NCI-H2196 treated with DMSO at 0.1 percent for 48 hours (cell line): ENCODE results near the gene MAPK4.
"Not testable (repeated sequence)": the region's sequence is repeated elsewhere in the genome, so short reads cannot be mapped to it uniquely, and the experiment has no call there.

ENCODE experiments used
- DNase-seq: peaks from one replicate; lab custom pipeline; 2025; ENCODE audit not compliant: unreplicated experiment; lab: John Stamatoyannopoulos, UW

MAPK4 gene

DNA sequence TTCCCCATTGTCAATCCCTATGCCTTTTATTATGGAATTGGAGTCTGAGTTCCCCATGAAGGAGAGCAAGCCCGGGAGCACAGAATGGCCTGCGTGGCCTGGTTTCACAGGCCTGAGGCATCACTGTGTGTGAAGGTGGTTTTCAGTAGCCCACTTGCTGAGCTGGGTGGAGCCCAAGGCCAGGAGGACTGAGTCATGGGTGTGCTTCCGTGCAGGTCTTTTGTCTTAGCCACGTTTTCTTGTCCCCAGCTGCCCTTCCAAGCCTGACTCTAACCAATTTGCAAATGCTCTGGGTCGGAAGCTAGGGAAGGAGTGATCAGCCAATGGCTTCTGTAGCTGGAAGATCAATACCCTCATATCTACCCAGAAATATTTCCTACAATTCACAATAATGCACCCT is 119.2 kb downstream of the MAPK4 start:
- no peak for DNase-seq

GRCh38 chr18:50679656-50680055 is 119.8 kb downstream of the MAPK4 start:
- no peak for DNase-seq

DNA sequence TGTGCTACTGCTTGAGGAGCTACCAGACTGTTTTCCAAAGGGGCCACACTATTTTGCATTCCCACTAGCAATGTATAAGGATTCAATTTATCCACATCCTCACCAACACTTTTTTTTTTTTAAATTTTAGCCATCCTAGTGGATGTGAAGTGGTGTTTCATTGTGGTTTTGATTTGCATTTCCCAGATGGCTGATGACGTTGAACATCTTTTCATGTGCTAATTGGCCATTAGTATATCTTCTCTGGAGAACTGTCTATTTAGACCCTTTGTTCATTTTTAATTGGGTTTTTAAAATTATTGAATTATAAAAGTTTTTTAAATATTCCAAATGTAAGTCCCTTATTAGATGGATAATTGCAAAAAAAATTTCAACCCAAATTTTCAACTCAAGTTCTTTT is 121.1 kb downstream of the MAPK4 start:
- DNase-seq = no peak

DNA sequence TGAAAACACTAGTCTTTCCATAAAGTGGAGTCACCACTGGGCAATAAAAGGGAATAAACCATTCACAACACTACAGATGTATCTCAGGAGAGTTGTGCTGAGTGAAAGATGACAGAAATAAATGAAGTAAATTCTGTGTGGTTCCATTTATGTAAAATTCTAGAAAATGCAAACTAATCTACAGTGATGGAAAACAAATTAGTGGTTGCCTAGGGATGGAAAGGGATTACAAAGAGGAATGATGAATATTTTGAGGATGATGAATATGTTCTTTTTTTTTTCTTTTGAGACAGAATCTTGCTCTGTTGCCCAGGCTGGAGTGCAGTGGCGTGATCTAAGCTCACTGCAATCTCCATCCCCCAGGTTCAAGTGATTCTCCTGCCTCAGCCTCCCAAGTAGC is 123.0 kb downstream of the MAPK4 start:
- no peak for DNase-seq

DNA sequence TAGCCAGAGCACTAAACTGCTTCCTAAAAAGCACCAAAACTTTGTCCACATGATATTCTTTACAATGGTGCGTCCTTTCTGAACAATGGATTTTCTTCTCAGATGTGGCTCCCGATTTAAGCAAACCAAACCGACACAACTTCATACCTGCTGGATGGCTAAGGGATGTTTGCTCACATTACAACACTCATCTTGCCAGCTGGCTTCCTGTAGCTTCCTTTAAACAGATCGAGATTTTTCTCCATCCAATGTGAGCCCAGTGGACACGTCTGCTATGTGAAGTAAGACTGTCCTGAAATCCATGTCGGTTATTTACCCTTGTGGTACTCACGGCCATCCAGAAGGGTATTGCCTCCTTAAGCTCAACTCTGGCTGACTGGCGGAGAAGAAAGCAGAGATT is 126.5 kb downstream of the MAPK4 start:
- DNase-seq = no peak

DNA sequence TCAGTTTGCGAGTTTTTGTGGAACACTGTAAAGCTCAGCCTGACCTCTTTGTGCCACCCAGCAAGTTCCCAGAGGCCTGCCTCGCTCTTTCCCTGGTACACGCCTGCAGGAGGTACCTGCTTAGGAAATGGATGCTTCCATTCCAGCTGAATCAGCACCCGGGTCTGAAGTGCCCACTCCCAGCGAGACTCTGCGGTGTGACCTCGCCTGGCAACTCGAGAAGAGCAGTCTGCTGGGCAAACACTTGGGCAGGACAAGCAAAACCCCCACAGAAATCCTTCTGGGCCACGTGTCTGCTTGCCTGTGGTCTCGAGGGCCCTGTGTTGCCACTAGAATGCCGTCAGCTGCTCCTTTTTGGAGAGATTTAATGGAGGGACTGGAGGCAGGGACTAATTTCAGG is 127.6 kb downstream of the MAPK4 start:
- DNase-seq = no peak

DNA sequence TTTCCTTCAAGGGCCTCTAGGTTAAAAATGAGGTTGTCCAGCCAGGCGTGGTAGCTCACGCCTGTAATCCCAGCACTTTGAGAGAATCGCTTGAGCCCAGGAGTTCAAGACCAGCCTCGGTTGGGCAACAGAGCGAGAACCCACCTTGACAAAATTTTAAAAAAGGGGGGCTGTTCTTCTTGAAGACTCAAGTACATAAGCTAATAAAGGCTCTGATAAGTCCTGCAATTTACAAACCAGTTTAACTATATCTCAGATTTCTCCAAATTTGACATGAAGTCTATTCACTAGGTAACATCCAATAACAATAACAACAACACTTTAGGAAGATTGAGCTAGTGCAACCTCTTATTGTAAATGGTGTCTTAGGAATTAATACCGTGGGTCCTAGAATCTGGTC is 129.7 kb downstream of the MAPK4 start:
- no peak for DNase-seq

DNA sequence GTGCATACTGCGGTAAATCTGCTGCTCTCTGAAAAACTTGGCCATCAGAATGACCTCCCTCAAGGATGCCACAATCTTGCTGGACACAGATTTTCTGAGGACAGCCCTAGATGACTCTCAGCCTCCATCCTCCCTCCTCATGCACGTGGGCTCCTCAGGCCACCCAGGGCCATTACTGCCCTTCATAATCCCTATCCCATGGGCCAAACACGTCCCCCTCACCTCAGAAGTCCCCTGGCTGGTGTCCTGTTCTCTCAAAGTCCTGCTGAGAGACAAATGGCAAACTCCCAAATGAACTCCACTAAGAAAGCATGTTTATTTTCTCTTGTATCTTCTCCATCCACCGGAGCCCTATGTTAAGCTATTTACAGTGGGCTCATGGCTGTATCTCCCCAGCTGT is 134.3 kb downstream of the MAPK4 start:
- no peak for DNase-seq

GRCh38 chr18:50695431-50696176 is 135.7 kb downstream of the MAPK4 start:
- no peak for DNase-seq

GRCh38 chr18:50696436-50696835 is 136.5 kb downstream of the MAPK4 start:
- DNase-seq = no peak

GRCh38 chr18:50696929-50697328 is 137.0 kb downstream of the MAPK4 start:
- no peak for DNase-seq

- DNase-seq = no peak
Observed at GRCh38 chr18:50697509-50697908, 137.6 kb downstream of the MAPK4 start.

DNA sequence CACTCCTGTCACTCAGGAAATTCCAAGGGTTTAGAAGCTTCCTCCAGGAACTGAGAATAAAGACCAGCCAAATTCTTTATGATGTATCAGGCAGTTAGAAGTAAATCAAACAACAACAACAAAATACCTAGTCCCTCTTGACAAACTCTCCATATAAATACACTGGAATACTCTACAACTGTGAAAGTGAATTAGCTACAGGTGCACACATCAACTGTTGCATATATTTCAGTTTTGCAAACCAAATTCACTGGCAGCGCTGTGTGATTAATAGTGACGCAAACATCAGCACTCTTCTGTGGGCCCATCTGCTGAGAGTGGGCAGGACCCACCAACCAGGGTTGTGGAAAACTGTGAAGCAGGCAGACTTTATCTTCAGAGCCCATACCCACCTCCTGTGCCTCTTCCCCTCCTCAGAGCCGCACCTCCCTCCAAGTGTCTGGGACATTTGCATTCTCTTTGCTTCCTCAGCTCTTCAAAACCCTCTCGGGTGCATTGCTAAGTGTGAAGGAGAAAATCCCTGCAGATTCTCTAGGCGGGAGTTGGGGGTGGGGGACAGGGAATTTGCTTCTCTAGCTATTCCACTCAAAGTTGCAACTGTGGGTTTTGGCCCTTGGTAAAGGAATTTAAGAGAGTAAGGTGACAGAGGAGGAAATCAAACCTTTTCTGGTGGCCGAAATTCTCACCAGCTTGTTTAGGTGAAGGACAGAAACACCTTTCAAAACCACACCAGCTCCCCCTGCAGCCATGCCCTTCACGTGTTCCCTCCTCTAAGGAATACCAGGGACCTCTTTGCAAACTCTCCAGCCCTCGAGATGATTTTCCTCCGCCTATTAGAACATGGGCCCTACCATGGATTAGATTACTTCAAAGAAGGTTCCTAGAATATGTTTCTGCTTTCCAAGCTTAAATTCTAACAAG is 140.6 kb downstream of the MAPK4 start:
- no peak for DNase-seq

DNA sequence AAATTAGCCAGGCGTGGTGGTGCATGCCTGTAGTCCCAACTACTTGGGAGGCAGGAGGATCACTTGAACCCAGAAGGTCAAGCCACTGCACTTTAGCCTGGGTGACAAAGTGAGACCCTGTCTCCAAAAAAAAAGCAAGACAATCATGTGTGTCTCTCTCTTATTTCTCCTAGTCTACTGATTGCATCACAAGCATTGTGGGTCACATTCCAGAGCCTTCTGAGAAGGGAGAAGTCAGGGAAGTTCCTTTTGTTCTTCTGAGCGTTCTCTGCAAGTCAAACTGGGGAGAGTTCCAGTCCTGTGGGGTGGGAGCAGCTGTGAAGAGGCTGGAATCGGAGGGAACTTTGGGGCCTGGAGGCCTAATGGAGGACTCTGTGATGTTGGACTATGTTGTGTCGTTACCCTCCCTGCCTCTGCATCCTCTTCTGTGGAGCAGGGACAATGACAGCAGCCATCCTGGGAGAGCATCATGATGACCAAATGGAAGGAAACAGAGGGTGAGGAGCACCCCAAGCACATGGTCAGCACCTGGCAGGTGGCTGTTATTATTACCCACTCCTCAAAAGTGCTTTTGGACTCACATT is 144.6 kb downstream of the MAPK4 start:
- DNase-seq = no peak

DNA sequence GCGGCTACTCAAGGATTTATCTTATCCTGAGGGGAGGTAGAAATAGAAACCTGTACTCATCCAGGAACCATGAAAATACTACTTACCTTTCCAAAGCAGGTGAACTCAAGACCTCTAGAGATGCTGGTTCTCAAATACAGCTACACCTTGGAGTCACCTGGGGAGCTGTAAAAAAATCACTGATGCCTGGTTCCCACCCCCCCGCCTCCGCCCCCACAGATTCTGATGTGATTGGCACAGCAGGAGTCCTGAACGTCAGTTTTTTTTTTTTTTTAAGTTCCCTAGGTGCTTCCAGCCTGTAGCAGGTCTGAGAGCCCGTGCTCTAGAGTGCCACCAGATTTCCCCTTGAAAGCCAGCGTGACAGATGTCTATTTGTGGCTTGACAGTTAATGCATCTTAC is 146.3 kb downstream of the MAPK4 start:
- no peak for DNase-seq

- DNase-seq = no peak
Observed at GRCh38 chr18:50706651-50707050, 146.8 kb downstream of the MAPK4 start.

DNA sequence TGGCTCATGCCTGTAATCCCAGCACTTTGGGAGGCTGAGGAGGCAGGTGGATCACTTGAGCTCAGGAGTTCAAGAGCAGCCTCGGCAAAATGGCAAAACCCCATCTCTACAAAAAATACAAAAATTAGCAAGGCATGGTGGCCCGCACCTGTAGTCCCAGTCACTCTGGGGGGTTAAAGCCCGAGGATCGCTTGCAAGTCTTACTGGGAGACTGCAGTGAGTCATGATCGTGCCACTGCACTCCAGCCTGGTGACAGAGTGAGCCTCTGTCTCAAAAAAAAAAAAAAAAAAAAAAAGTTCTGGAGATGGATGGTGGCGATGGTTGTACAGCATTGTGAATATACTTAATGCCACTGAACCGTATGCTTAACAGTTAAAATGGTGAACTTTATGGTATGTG is 147.4 kb downstream of the MAPK4 start:
- DNase-seq = not testable (repeated sequence)

DNA sequence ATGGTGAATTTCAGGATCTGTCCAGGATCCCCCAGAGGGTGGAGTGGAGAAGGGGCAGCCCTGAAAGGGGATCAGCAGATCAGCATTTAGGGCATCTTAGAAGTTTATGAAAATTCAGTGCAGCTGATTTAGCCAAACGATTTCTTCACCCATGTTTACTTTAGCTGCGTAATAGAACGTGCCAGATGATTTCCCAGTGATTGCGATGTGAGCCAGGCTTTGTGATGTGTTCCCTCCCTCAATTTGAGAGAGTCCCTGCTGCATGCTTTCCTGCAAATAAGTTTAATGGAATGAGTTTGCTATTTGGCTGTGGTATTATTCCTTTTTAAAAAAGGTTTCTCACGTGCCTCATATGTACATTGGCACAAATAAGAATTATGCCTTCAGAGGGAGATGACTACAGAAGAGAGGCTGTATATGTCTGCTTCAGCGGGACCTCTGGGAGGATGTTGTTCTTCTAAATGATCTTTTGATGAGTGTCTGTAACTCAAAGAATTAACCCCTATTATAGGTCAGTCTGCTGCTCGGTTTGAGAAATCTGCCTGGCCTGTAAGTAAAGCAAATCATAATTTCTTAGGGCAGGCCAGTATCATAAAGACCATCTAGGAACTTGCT is 148.1 kb downstream of the MAPK4 start:
- DNase-seq = no peak

GRCh38 chr18:50709193-50709592 is 149.3 kb downstream of the MAPK4 start:
- no peak for DNase-seq

DNA sequence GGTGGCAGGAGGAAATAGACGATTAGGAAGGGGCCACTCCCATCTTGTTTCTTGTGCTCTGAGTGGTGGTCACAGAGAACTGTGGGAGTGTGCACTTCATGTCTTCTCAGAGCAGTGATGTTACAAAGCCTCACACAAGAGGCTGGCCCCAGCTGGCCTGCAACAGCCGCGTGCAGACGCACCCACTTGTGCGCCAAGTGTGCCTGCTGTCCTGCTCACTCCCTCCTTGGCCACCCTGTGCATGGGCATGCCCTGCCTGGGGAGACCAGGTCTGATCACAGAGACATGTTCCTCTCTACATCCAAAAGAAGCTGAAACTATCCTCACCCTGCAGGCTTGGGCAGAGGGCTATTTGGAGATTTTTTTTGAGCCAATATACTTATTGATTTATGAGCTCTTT is 151.5 kb downstream of the MAPK4 start:
- no peak for DNase-seq

- DNase-seq = no peak
Observed at GRCh38 chr18:50715919-50716318, 156.0 kb downstream of the MAPK4 start.

DNA sequence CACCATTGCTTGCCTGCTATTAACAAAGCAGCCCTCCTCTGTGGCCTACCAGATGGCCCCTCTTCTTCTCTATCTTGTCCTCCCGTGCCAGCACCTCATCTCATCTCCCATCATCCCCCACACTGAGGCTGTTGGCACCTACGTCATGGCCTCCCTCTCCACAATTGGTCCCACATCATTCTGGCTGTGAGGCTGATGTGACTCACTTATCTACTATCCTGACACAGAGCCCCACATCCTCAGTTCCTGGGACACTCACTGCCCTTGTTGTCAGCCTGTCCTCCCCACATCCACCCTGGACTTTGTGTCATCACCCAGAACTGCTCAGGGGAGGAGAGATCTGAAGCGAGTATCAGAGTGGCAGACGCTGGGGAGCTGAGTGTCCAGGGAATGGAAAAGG is 157.0 kb downstream of the MAPK4 start:
- no peak for DNase-seq
